ENCODE data around the gene ADGRB3.
"Not testable (repeated sequence)": the region's sequence is repeated elsewhere in the genome, so short reads cannot be mapped to it uniquely, and the experiment has no call there.

ADGRB3 gene

GRCh38 chr6:68901044-68901443, 266.0 kb downstream of the ADGRB3 start:
- H3K27ac ChIP-seq = no peak overlapping the region
- no peaks in the 10 kb centered on the region for H3K9me3 ChIP-seq (ENCODE audit: control insufficient read depth, low read length)
- H3K4me3 ChIP-seq (ENCODE audit: low read depth, low read length) = no peak overlapping the region
- no peaks in the 10 kb centered on the region for H3K36me3 ChIP-seq (ENCODE audit: control insufficient read depth, insufficient read depth, low read length)
- no peak overlapping the region for H2AFZ ChIP-seq
- H3K4me1 ChIP-seq = no peaks in the 10 kb centered on the region
- no peak overlapping the region for H3K9ac ChIP-seq
- H3K4me2 ChIP-seq (ENCODE audit: low read length) = no peak overlapping the region
- H3K79me2 ChIP-seq = no peaks in the 10 kb centered on the region
- H3K27me3 ChIP-seq (ENCODE audit: control insufficient read depth, insufficient read depth, low read length) = no peaks in the 10 kb centered on the region
- TF ChIP-seq, protein P1, sequence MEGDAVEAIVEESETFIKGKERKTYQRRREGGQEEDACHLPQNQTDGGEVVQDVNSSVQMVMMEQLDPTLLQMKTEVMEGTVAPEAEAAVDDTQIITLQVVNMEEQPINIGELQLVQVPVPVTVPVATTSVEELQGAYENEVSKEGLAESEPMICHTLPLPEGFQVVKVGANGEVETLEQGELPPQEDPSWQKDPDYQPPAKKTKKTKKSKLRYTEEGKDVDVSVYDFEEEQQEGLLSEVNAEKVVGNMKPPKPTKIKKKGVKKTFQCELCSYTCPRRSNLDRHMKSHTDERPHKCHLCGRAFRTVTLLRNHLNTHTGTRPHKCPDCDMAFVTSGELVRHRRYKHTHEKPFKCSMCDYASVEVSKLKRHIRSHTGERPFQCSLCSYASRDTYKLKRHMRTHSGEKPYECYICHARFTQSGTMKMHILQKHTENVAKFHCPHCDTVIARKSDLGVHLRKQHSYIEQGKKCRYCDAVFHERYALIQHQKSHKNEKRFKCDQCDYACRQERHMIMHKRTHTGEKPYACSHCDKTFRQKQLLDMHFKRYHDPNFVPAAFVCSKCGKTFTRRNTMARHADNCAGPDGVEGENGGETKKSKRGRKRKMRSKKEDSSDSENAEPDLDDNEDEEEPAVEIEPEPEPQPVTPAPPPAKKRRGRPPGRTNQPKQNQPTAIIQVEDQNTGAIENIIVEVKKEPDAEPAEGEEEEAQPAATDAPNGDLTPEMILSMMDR (IDR thresholded peaks at IDR 0.05) = no peak

DNA sequence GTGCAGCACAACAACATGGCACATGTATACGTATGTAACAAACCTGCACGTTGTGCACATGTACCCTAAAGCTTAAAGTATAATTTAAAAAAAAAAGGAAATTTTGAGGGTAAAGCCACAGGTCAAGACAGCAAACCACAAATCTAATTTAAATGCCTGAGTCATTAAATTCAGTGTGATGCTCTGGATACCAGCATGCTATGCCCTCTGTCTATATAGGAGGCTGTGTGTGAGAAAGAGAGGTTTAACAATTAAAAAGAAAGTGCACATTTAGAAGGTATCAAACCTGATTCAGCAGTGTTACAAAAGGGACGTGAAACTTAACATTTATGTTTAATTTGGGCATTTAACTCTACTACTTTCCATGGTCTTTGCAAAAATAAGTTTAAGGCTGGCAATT, 276.3 kb downstream of the ADGRB3 start:
- Histone ChIP-seq H3K4me2 (ENCODE audit: low read length) (no peak overlapping the region), H3K4me1 (no peaks in the 10 kb centered on the region), H2AFZ (no peak overlapping the region), H3K4me3 (ENCODE audit: low read depth, low read length) (no peak overlapping the region), H3K9me3 (ENCODE audit: control insufficient read depth, low read length) (no peaks in the 10 kb centered on the region), H3K9ac (no peak overlapping the region), H3K36me3 (ENCODE audit: control insufficient read depth, insufficient read depth, low read length) (no peaks in the 10 kb centered on the region), H3K27ac (no peak overlapping the region), H3K79me2 (no peaks in the 10 kb centered on the region), H3K27me3 (ENCODE audit: control insufficient read depth, insufficient read depth, low read length) (no peaks in the 10 kb centered on the region)
- TF ChIP-seq, protein P1 (IDR thresholded peaks at IDR 0.05) = no peak

GRCh38 chr6:68911811-68912210, 276.7 kb downstream of the ADGRB3 start:
- no peaks in the 10 kb centered on the region for H3K27me3 ChIP-seq (ENCODE audit: control insufficient read depth, insufficient read depth, low read length)
- no peaks in the 10 kb centered on the region for H3K36me3 ChIP-seq (ENCODE audit: control insufficient read depth, insufficient read depth, low read length)
- no peak overlapping the region for H3K9ac ChIP-seq
- no peak overlapping the region for H2AFZ ChIP-seq
- no peak overlapping the region for H3K4me3 ChIP-seq (ENCODE audit: low read depth, low read length)
- no peaks in the 10 kb centered on the region for H3K4me1 ChIP-seq
- TF ChIP-seq, protein P1 (IDR thresholded peaks at IDR 0.05) = no peak
- H3K27ac ChIP-seq = no peak overlapping the region
- no peaks in the 10 kb centered on the region for H3K79me2 ChIP-seq
- H3K4me2 ChIP-seq (ENCODE audit: low read length) = no peak overlapping the region
- H3K9me3 ChIP-seq (ENCODE audit: control insufficient read depth, low read length) = no peaks in the 10 kb centered on the region

DNA sequence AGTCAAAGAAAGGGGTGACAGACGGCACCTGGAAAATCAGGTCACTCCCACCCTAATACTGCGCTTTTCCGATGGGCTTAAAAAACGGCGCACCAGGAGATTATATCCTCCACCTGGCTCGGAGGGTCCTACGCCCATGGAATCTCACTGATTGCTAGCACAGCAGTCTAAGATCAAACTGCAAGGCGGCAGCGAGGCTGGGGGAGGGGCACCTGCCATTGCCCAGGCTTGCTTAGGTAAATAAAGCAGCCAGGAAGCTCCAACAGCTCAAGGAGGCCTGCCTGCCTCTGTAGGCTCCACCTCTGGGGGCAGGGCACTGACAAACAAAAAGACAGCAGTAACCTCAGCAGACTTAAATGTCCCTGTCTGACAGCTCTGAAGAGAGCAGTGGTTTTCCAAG, 277.7 kb downstream of the ADGRB3 start:
- not testable (repeated sequence) for H3K4me1 ChIP-seq; H3K4me3 ChIP-seq (ENCODE audit: low read depth, low read length); H3K36me3 ChIP-seq (ENCODE audit: control insufficient read depth, insufficient read depth, low read length); H3K27me3 ChIP-seq (ENCODE audit: control insufficient read depth, insufficient read depth, low read length); H3K9me3 ChIP-seq (ENCODE audit: control insufficient read depth, low read length); H3K9ac ChIP-seq; H3K4me2 ChIP-seq (ENCODE audit: low read length); H3K27ac ChIP-seq; H2AFZ ChIP-seq; H3K79me2 ChIP-seq

DNA sequence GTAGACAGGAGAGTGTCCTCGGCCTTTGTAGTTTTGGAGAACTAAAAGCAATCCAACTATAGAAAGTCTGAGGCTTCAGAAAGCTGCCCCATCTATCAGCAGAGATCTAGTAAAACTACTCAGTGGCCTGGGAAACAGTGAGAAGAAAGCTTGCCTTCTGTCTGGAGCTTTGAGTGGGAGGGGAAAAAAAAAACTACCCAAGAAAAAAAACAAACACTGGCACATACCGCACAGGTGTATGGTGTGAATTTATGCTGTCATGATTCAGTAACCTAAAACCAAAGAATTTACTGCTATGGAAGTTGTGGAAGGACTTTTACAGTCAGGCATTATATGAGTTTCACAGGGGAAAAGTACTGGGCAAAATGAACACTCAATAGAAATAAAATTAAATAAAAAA, 280.5 kb downstream of the ADGRB3 start:
- Histone ChIP-seq H3K9me3 (ENCODE audit: control insufficient read depth, low read length) (no peaks in the 10 kb centered on the region), H3K27ac (no peak overlapping the region), H3K4me2 (ENCODE audit: low read length) (no peak overlapping the region)

More for the DNA sequence above, 280.5 kb downstream of the ADGRB3 start:
- H3K9ac ChIP-seq = no peak overlapping the region
- H3K79me2 ChIP-seq = no peaks in the 10 kb centered on the region
- H3K4me1 ChIP-seq = no peaks in the 10 kb centered on the region
- H3K36me3 ChIP-seq (ENCODE audit: control insufficient read depth, insufficient read depth, low read length) = no peaks in the 10 kb centered on the region
- TF ChIP-seq, protein P1 (IDR thresholded peaks at IDR 0.05) = no peak
- no peak overlapping the region for H2AFZ ChIP-seq
- H3K27me3 ChIP-seq (ENCODE audit: control insufficient read depth, insufficient read depth, low read length) = no peaks in the 10 kb centered on the region
- H3K4me3 ChIP-seq (ENCODE audit: low read depth, low read length) = no peak overlapping the region
